Progenitor cell of endocrine pancreas (in vitro differentiated cells): ENCODE data around the gene TEX261. TPM values are rescaled to one million over a fixed set of nuclear protein-coding genes. Genes with fewer than 3 reads are reported as not detected.

Experiments
- DNase-seq: peaks from one replicate; pipeline ENCODE4 v3.0.0; 2021; ENCODE audit warnings: low spot score; ENCODE audit not compliant: unreplicated experiment
- H3K27ac Mint-ChIP-seq: 2 replicates; pipeline ENCODE4 v1.8.0; 2021; ENCODE audit warnings: mild to moderate bottlenecking, moderate library complexity, mixed read lengths
- H3K27me3 Mint-ChIP-seq: 2 replicates; pipeline ENCODE4 v1.8.0; 2021; ENCODE audit warnings: mixed read lengths
- H3K36me3 Mint-ChIP-seq: 2 replicates; pipeline ENCODE4 v1.8.0; 2022; ENCODE audit warnings: mixed read lengths; ENCODE audit not compliant: insufficient read depth
- H3K4me1 Mint-ChIP-seq: 2 replicates; pipeline ENCODE4 v1.8.0; 2021; ENCODE audit warnings: low read depth, mixed read lengths
- H3K4me3 Mint-ChIP-seq: 2 replicates; pipeline ENCODE4 v1.8.0; 2021; ENCODE audit warnings: low read depth, mild to moderate bottlenecking, moderate library complexity, mixed read lengths
- H3K9me3 Mint-ChIP-seq: 2 replicates; pipeline ENCODE4 v1.8.0; 2021; ENCODE audit warnings: low read depth, mixed read lengths
- total RNA-seq: library from RNA; stranded (reverse); gene quantifications from 2 replicates; pipeline ENCODE4 v1.2.1, GENCODE V29; 2021
- TF ChIP-seq, protein P1 (sequence below): fragments of 200-600 bp; sonication (generic); IDR thresholded peaks from one replicate; pipeline ENCODE4 v1.5.0; 2021; ENCODE audit warnings: antibody characterized with exemption, mild to moderate bottlenecking; ENCODE audit not compliant: unreplicated experiment

The TEX261 gene
- total RNA-seq, 1 donor from 2014 or later: 36.9 TPM

DNA sequence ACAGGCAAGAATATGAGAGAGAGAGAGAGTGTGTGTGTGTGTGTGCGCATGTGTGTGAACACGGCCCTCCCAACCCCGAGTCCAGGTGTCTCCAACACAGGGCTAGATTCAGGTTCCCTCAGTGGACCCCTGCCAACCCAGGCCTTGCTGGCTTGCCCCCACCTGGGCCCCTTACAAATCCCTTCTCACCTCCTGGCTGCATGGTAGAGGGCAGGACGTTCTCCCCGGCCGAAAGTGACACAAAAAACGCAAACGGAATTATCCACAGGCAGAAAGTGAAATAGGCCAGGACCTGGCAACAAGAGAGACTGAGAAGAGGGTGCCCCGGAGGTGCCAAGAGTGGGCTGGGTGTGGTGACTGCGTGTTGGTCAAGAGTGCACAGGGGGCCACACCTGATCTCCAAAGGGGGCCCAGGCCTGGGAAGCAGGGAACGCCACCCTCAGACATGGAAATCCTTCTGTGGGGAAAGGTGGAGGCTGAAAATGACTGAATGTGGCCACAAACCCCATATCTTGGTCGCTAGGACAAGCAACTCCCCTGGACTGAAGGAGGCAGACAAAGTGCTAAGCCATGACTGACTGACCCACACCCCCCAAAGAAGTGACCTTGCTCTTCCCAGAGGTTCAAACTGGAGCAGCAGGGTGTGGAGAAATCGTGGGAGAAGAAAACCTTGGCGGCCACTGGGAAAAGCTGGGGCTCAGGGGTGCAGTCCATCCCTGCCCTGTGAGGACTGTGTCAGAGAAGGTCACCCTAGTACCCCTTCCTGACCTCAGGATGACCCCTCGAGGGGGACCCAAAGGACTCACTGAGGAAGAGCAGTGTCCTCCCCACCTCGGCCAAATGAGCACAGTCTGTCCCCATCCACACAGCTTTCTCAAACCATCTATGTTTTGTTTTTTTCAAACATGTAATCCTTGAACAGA is 5.7 kb downstream of the TEX261 start:
- Mint-ChIP-seq H3K27ac (no peak overlapping the region), H3K9me3 (no peaks in the 10 kb centered on the region), H3K4me3 (no peak overlapping the region), H3K27me3 (no peaks in the 10 kb centered on the region), H3K36me3 (peaks cover 14% of the 10 kb centered on the region), H3K4me1 (peaks cover 12% of the 10 kb centered on the region)
- TF ChIP-seq, protein P1, sequence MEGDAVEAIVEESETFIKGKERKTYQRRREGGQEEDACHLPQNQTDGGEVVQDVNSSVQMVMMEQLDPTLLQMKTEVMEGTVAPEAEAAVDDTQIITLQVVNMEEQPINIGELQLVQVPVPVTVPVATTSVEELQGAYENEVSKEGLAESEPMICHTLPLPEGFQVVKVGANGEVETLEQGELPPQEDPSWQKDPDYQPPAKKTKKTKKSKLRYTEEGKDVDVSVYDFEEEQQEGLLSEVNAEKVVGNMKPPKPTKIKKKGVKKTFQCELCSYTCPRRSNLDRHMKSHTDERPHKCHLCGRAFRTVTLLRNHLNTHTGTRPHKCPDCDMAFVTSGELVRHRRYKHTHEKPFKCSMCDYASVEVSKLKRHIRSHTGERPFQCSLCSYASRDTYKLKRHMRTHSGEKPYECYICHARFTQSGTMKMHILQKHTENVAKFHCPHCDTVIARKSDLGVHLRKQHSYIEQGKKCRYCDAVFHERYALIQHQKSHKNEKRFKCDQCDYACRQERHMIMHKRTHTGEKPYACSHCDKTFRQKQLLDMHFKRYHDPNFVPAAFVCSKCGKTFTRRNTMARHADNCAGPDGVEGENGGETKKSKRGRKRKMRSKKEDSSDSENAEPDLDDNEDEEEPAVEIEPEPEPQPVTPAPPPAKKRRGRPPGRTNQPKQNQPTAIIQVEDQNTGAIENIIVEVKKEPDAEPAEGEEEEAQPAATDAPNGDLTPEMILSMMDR: no peak
- DNase-seq: no peak

DNA sequence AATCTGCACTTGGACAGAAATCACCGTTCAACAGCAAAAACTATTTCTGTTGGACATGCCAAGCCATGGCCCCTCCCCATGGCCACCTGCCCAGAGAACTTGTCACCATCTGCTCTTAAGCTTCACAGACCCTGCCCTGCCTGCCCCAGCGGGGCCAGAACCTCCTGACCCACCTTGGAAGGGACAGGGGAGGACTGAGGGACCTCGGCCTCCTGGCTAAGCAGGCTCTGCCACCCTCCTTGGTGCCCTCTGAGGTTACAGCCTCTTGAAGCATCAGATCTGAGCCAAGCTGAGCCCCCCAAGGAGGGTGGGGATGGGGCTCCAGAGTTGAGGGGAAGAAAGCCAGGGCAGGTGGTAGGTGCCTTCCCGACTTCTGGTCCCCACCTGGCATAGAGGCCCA is 6.5 kb downstream of the TEX261 start:
- Mint-ChIP-seq H3K4me3 (no peak overlapping the region), H3K4me1 (peaks cover 3% of the 10 kb centered on the region), H3K36me3 (peaks cover 14% of the 10 kb centered on the region), H3K27me3 (no peaks in the 10 kb centered on the region), H3K27ac (no peak overlapping the region), H3K9me3 (no peaks in the 10 kb centered on the region)
- DNase-seq: no peak
- TF ChIP-seq, protein P1: no peak

DNA sequence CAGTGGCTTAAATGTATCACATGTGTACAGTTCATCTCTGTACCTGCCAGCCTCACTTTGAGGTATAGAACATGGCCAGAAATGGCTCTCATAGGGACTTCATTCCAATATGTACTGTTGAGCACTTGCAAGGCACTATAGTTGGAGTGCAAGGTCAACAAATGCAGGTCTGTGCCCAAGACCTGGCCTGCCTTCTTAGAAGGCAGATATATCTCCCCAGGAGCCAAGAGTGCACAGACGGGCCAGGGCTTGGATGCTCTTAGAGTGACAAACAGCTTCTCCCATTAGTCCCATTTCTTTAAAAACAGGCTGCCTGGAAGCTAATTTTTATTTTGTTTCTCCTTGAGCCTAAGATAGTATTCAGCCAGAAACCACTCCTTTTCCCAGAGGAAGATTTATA is 7.3 kb downstream of the TEX261 start:
- no peak for DNase-seq

DNA sequence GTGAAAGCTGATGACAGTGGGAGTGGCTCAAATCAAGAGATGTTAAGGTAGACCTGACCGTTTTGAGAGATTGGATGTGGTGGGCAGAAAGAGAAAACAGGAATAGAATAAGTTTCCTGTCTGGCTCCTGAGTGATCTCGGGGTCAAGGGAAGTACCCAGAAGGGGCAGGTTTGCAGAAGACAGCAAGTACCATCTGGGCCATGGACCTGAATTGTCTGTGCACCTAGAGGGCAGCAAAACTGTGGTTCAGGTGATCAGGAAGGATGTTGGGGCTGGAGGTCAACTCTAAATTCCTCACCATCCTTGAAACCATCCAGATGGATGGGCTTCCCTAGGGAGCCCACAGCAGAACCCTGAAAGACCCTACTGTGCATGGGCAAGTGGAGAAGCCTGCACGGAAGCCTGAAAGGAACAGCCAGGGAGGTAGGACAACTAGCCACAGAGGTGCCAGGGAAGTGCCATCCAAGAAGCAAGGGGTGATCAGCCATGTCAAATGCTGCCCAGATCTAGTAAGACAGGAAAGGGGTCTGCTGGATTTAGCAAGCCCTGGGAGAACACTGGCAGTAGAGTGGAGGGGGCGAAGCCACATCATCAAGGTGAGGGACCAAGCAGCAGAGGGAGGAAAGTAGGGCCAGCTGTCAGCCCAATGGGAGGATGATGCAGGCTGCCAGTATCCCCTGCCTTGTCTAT is 8.0 kb downstream of the TEX261 start:
- H3K9me3 Mint-ChIP-seq: no peaks in the 10 kb centered on the region
- H3K27me3 Mint-ChIP-seq: no peaks in the 10 kb centered on the region
- H3K27ac Mint-ChIP-seq: no peak overlapping the region
- no peak for DNase-seq
- H3K4me1 Mint-ChIP-seq: no peaks in the 10 kb centered on the region
- no peak overlapping the region for H3K4me3 Mint-ChIP-seq
- TF ChIP-seq, protein P1: no peak
- peaks cover 14% of the 10 kb centered on the region for H3K36me3 Mint-ChIP-seq

More for the DNA sequence above, 7.3 kb downstream of the TEX261 start:
- Mint-ChIP-seq H3K4me3 (no peak overlapping the region), H3K27me3 (no peaks in the 10 kb centered on the region), H3K36me3 (peaks cover 14% of the 10 kb centered on the region), H3K9me3 (no peaks in the 10 kb centered on the region), H3K27ac (no peak overlapping the region), H3K4me1 (no peaks in the 10 kb centered on the region)
- TF ChIP-seq, protein P1: no peak

DNA sequence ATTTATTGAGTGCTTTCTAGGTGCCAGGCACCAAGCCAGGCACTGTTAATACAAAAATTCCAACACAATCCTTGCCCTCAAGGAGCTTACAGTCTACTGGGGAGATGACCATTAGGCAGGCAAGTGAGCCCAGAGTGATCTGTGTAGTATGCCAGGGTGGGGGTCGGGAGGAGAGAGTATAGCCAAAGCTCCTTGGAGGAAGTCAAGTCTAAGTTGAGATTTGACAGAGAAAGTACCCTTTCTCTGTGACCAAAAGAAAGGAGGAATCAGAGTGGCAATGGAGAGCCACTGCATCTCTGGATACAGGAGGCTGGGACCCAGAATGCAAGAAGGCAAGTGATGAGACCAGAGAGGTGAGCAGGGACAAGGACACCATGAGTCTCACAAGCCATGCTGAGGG is 8.7 kb downstream of the TEX261 start:
- Mint-ChIP-seq H3K27ac (no peak overlapping the region), H3K9me3 (no peaks in the 10 kb centered on the region), H3K36me3 (peaks cover 14% of the 10 kb centered on the region), H3K4me3 (no peak overlapping the region), H3K27me3 (no peaks in the 10 kb centered on the region), H3K4me1 (no peaks in the 10 kb centered on the region)
- TF ChIP-seq, protein P1: no peak
- no peak for DNase-seq
